IPS-18a (cell line): ENCODE measurements around the gene SLITRK3.
A peak's percentile ranks its signal among the peaks of the same experiment; 100 is the strongest.

ENCODE experiments used
- H3K27ac ChIP-seq: one replicate; pipeline ENCODE4 v1.5.1; 2013; ENCODE audit warnings: low read length
- H3K27me3 ChIP-seq: one replicate; pipeline ENCODE4 v1.6.1; 2013; ENCODE audit warnings: mild to moderate bottlenecking, low read length; ENCODE audit not compliant: control insufficient read depth, insufficient read depth
- H3K36me3 ChIP-seq: one replicate; pipeline ENCODE4 v1.6.1; 2013; ENCODE audit warnings: low read depth, low read length; ENCODE audit not compliant: control insufficient read depth
- H3K4me1 ChIP-seq: one replicate; pipeline ENCODE4 v1.6.1; 2013; ENCODE audit warnings: low read depth, low read length; ENCODE audit not compliant: control insufficient read depth
- H3K4me3 ChIP-seq: one replicate; pipeline ENCODE4 v1.5.1; 2013; ENCODE audit warnings: low read length
- H3K9ac ChIP-seq: one replicate; pipeline ENCODE4 v1.6.1; 2013; ENCODE audit warnings: mild to moderate bottlenecking, low read length, moderate library complexity
- H3K9me3 ChIP-seq: one replicate; pipeline ENCODE4 v1.6.1; 2013; ENCODE audit warnings: low read depth, low read length; ENCODE audit not compliant: control insufficient read depth

The SLITRK3 gene

GRCh38 chr3:165195640-165196576 is at the start of gene SLITRK3:
Gene SLITRK3 (minus strand): TSS chr3:165196384. CDS start chr3:165190830, 5,554 bp downstream.
- Histone ChIP-seq H3K27ac (no peak within 1 kb of the TSS), H3K27me3 (peaks cover 57% of the 10 kb centered on the region), H3K36me3 (no peaks in the 10 kb centered on the region), H3K9me3 (no peaks in the 10 kb centered on the region), H3K9ac (peak within 1 kb of the TSS; percentile 47), H3K4me3 (peak within 1 kb of the TSS; percentile 83), H3K4me1 (peaks cover 15% of the 10 kb centered on the region)

- no peak overlapping the region for H3K4me3 ChIP-seq
- peaks cover 9% of the 10 kb centered on the region for H3K9me3 ChIP-seq
- peaks cover 6% of the 10 kb centered on the region for H3K4me1 ChIP-seq
- H3K36me3 ChIP-seq, result no peaks in the 10 kb centered on the region
- H3K27ac ChIP-seq, result no peak overlapping the region
- no peak overlapping the region for H3K9ac ChIP-seq
- no peaks in the 10 kb centered on the region for H3K27me3 ChIP-seq
Measured at GRCh38 chr3:165243597-165243996, 47.4 kb upstream of the SLITRK3 start.

GRCh38 chr3:165233501-165234195 is 37.5 kb upstream of the SLITRK3 start:
- no peak overlapping the region for H3K27ac ChIP-seq
- H3K9me3 ChIP-seq, result no peaks in the 10 kb centered on the region
- no peaks in the 10 kb centered on the region for H3K27me3 ChIP-seq
- H3K36me3 ChIP-seq, result no peaks in the 10 kb centered on the region
- H3K4me1 ChIP-seq, result peaks cover 5% of the 10 kb centered on the region
- no peak overlapping the region for H3K9ac ChIP-seq
- no peak overlapping the region for H3K4me3 ChIP-seq

GRCh38 chr3:165225604-165226003 is 29.4 kb upstream of the SLITRK3 start:
- Histone ChIP-seq H3K27ac (no peak overlapping the region), H3K9ac (no peak overlapping the region), H3K4me1 (no peaks in the 10 kb centered on the region), H3K27me3 (no peaks in the 10 kb centered on the region), H3K4me3 (no peak overlapping the region), H3K9me3 (no peaks in the 10 kb centered on the region), H3K36me3 (no peaks in the 10 kb centered on the region)

GRCh38 chr3:165217739-165218138 is 21.6 kb upstream of the SLITRK3 start:
- Histone ChIP-seq H3K4me3 (no peak overlapping the region), H3K4me1 (no peaks in the 10 kb centered on the region), H3K27ac (no peak overlapping the region), H3K9ac (no peak overlapping the region), H3K9me3 (no peaks in the 10 kb centered on the region), H3K27me3 (no peaks in the 10 kb centered on the region), H3K36me3 (no peaks in the 10 kb centered on the region)

GRCh38 chr3:165212580-165212979 is 16.4 kb upstream of the SLITRK3 start:
- H3K4me1 ChIP-seq, result no peaks in the 10 kb centered on the region

GRCh38 chr3:165211721-165212120 is 15.5 kb upstream of the SLITRK3 start:
- Histone ChIP-seq H3K36me3 (no peaks in the 10 kb centered on the region), H3K9me3 (no peaks in the 10 kb centered on the region), H3K27ac (no peak overlapping the region), H3K9ac (no peak overlapping the region), H3K4me3 (no peak overlapping the region), H3K27me3 (peaks cover 9% of the 10 kb centered on the region), H3K4me1 (no peaks in the 10 kb centered on the region)

More at GRCh38 chr3:165212580-165212979, 16.4 kb upstream of the SLITRK3 start:
- H3K27me3 ChIP-seq, result peaks cover 1% of the 10 kb centered on the region
- H3K9me3 ChIP-seq, result no peaks in the 10 kb centered on the region
- H3K4me3 ChIP-seq, result no peak overlapping the region
- H3K27ac ChIP-seq, result no peak overlapping the region
- no peak overlapping the region for H3K9ac ChIP-seq
- no peaks in the 10 kb centered on the region for H3K36me3 ChIP-seq

- H3K4me3 ChIP-seq, result no peak overlapping the region
- no peaks in the 10 kb centered on the region for H3K36me3 ChIP-seq
- no peak overlapping the region for H3K27ac ChIP-seq
- H3K9me3 ChIP-seq, result no peaks in the 10 kb centered on the region
- no peak overlapping the region for H3K9ac ChIP-seq
- peaks cover 9% of the 10 kb centered on the region for H3K27me3 ChIP-seq
- no peaks in the 10 kb centered on the region for H3K4me1 ChIP-seq
Measured at GRCh38 chr3:165210727-165211126, 14.5 kb upstream of the SLITRK3 start.

- no peaks in the 10 kb centered on the region for H3K36me3 ChIP-seq
- peaks cover 9% of the 10 kb centered on the region for H3K27me3 ChIP-seq
- H3K9me3 ChIP-seq, result no peaks in the 10 kb centered on the region
- no peak overlapping the region for H3K27ac ChIP-seq
- no peak overlapping the region for H3K9ac ChIP-seq
- H3K4me1 ChIP-seq, result no peaks in the 10 kb centered on the region
- no peak overlapping the region for H3K4me3 ChIP-seq
Measured at GRCh38 chr3:165210132-165210531, 13.9 kb upstream of the SLITRK3 start.

GRCh38 chr3:165206454-165207266 is 10.5 kb upstream of the SLITRK3 start:
- Histone ChIP-seq H3K4me3 (peak overlapping the region; percentile 41), H3K9me3 (no peaks in the 10 kb centered on the region), H3K9ac (no peak overlapping the region), H3K27me3 (peaks cover 9% of the 10 kb centered on the region), H3K4me1 (no peaks in the 10 kb centered on the region), H3K36me3 (no peaks in the 10 kb centered on the region), H3K27ac (no peak overlapping the region)

GRCh38 chr3:165204445-165204844 is 8.3 kb upstream of the SLITRK3 start:
- H3K9me3 ChIP-seq, result no peaks in the 10 kb centered on the region
- H3K27ac ChIP-seq, result no peak overlapping the region
- no peaks in the 10 kb centered on the region for H3K36me3 ChIP-seq
- H3K27me3 ChIP-seq, result peaks cover 9% of the 10 kb centered on the region
- no peak overlapping the region for H3K4me3 ChIP-seq
- no peak overlapping the region for H3K9ac ChIP-seq
- no peaks in the 10 kb centered on the region for H3K4me1 ChIP-seq
